DOHH2 (cell line): ENCODE data around the gene PIAS1.

ENCODE experiments used
- CTCF ChIP-seq: fragments of 200-600 bp; sonication (generic); IDR thresholded peaks from one replicate; pipeline ENCODE4 v1.5.1; 2014; ENCODE audit warnings: antibody characterized with exemption, mild to moderate bottlenecking, low read depth, low read length; ENCODE audit not compliant: poor library complexity, severe bottlenecking
- EZH2phosphoT487 ChIP-seq: fragments of 200-600 bp; sonication (generic); IDR thresholded peaks from 2 replicates; pipeline ENCODE4 v1.6.1; 2017; ENCODE audit warnings: borderline replicate concordance, mild to moderate bottlenecking, antibody characterized with exemption, low read length, moderate library complexity, mixed read lengths

- no peak for TF ChIP-seq EZH2phosphoT487
- no peak for TF ChIP-seq CTCF
Observed at GRCh38 chr15:68062946-68063465, 8.9 kb downstream of the PIAS1 start.
